Measurements from ENCODE around the gene CRB2.
"Not testable (repeated sequence)": the region's sequence is repeated elsewhere in the genome, so short reads cannot be mapped to it uniquely, and the experiment has no call there.

Gene CRB2

GRCh38 chr9:123380852-123381705 is 25.1 kb downstream of the CRB2 start:
- no peak for DNase-seq (ENCODE audit: low spot score)

- no peak for DNase-seq (ENCODE audit: low spot score)
These were observed 26.9 kb downstream of the CRB2 start for GRCh38 chr9:123382653-123383511.

- no peak for DNase-seq (ENCODE audit: low spot score)
These were observed 27.6 kb downstream of the CRB2 start for GRCh38 chr9:123383512-123384170.

- no peak for DNase-seq (ENCODE audit: low spot score)
These were observed 31.7 kb downstream of the CRB2 start for GRCh38 chr9:123387686-123388085.

- no peak for DNase-seq (ENCODE audit: low spot score)
These were observed 33.1 kb downstream of the CRB2 start for GRCh38 chr9:123389070-123389469.

GRCh38 chr9:123389698-123390097 is 33.7 kb downstream of the CRB2 start:
- DNase-seq (ENCODE audit: low spot score) = no peak

- DNase-seq (ENCODE audit: low spot score) = no peak
These were observed 34.5 kb downstream of the CRB2 start for GRCh38 chr9:123390337-123391135.

GRCh38 chr9:123391233-123391632 is 35.2 kb downstream of the CRB2 start:
- no peak for DNase-seq (ENCODE audit: low spot score)

- no peak for DNase-seq (ENCODE audit: low spot score)
These were observed 35.9 kb downstream of the CRB2 start for GRCh38 chr9:123391946-123392345.

GRCh38 chr9:123392802-123393201 is 36.8 kb downstream of the CRB2 start:
- no peak for DNase-seq (ENCODE audit: low spot score)

GRCh38 chr9:123394291-123395235 is 38.6 kb downstream of the CRB2 start:
- no peak for DNase-seq (ENCODE audit: low spot score)

- DNase-seq (ENCODE audit: low spot score) = no peak
These were observed 39.3 kb downstream of the CRB2 start for GRCh38 chr9:123395276-123395688.

GRCh38 chr9:123395689-123396511 is 39.9 kb downstream of the CRB2 start:
- no peak for DNase-seq (ENCODE audit: low spot score)

GRCh38 chr9:123397975-123398374 is 42.0 kb downstream of the CRB2 start:
- DNase-seq (ENCODE audit: low spot score) = no peak

GRCh38 chr9:123398938-123399337 is 42.9 kb downstream of the CRB2 start:
- not testable (repeated sequence) for DNase-seq (ENCODE audit: low spot score)

- peak; percentile 86 for DNase-seq (ENCODE audit: low spot score)
These were observed 43.9 kb downstream of the CRB2 start for GRCh38 chr9:123399803-123400378.

GRCh38 chr9:123400926-123401503 is 45.0 kb downstream of the CRB2 start:
- DNase-seq (ENCODE audit: low spot score) = no peak

GRCh38 chr9:123401879-123402513 is 46.0 kb downstream of the CRB2 start:
- DNase-seq (ENCODE audit: low spot score) = peak; percentile 75
